Hepatocyte (in vitro differentiated cells): ENCODE data around the gene IFT122. TPM values are rescaled to one million over a fixed set of nuclear protein-coding genes. Genes with fewer than 3 reads are reported as not detected.
"Not testable (repeated sequence)": the region's sequence is repeated elsewhere in the genome, so short reads cannot be mapped to it uniquely, and the experiment has no call there.

ENCODE experiments used
- DNase-seq: peaks from one replicate; pipeline ENCODE4 v3.0.0-alpha.2; 2016; ENCODE audit warnings: low spot score
- H2AFZ ChIP-seq: fragments of 200-600 bp; sonication (generic); 2 replicates; pipeline ENCODE4 v1.6.0; 2016; ENCODE audit warnings: antibody characterized with exemption, mild to moderate bottlenecking
- H3K27ac ChIP-seq: fragments of 200-600 bp; sonication (generic); 2 replicates; pipeline ENCODE4 v1.5.1; 2016; ENCODE audit warnings: mild to moderate bottlenecking
- H3K27me3 ChIP-seq: fragments of 200-600 bp; sonication (generic); 2 replicates; pipeline ENCODE4 v1.6.1; 2016
- H3K36me3 ChIP-seq: fragments of 200-600 bp; sonication (generic); replicated peaks from 2 replicates; pipeline ENCODE4 v1.5.1; 2016; ENCODE audit warnings: low read depth; ENCODE audit not compliant: insufficient read depth
- H3K4me1 ChIP-seq: fragments of 200-600 bp; sonication (generic); 2 replicates; pipeline ENCODE4 v1.5.1; 2016; ENCODE audit warnings: mild to moderate bottlenecking, moderate library complexity; ENCODE audit not compliant: insufficient read depth
- H3K4me2 ChIP-seq: fragments of 200-600 bp; sonication (generic); 2 replicates; pipeline ENCODE4 v1.6.0; 2016
- H3K4me3 ChIP-seq: fragments of 200-600 bp; sonication (generic); 2 replicates; pipeline ENCODE4 v1.5.1; 2016; ENCODE audit warnings: mild to moderate bottlenecking
- H3K79me2 ChIP-seq: fragments of 200-600 bp; sonication (generic); 2 replicates; pipeline ENCODE4 v1.6.0; 2017; ENCODE audit warnings: mild to moderate bottlenecking
- H3K9me2 ChIP-seq: fragments of 200-600 bp; sonication (generic); replicated peaks from 2 replicates; pipeline ENCODE4 v1.6.0; 2017; ENCODE audit warnings: mild to moderate bottlenecking; ENCODE audit not compliant: insufficient read depth
- H3K9me3 ChIP-seq: fragments of 200-600 bp; sonication (generic); 2 replicates; pipeline ENCODE4 v1.5.1; 2016; ENCODE audit warnings: low read depth, mild to moderate bottlenecking
- H4K20me1 ChIP-seq: fragments of 200-600 bp; sonication (generic); 2 replicates; pipeline ENCODE4 v1.6.0; 2016; ENCODE audit warnings: mild to moderate bottlenecking; ENCODE audit not compliant: insufficient read depth, poor library complexity, severe bottlenecking
- CTCF ChIP-seq: fragments of 200-600 bp; sonication (generic); IDR thresholded peaks from 2 replicates; pipeline ENCODE4 v1.5.1; 2016; ENCODE audit warnings: antibody characterized with exemption, mild to moderate bottlenecking; ENCODE audit not compliant: poor library complexity
- EZH2 ChIP-seq: fragments of 200-600 bp; sonication (generic); IDR thresholded peaks from 2 replicates; pipeline ENCODE4 v1.6.1; 2016; ENCODE audit warnings: antibody characterized with exemption, mild to moderate bottlenecking, borderline replicate concordance
- EZH2phosphoT487 ChIP-seq: fragments of 200-600 bp; sonication (generic); IDR thresholded peaks from one replicate; pipeline ENCODE4 v1.6.1; 2018; ENCODE audit warnings: antibody characterized with exemption, mild to moderate bottlenecking, low read depth, moderate library complexity; ENCODE audit not compliant: unreplicated experiment, severe bottlenecking
- WGBS: methylation state at CpG from one replicate; pipeline ENCODE4 v1.1.6; 2016; ENCODE audit warnings: low lambda C conversion rate; ENCODE audit errors: missing lambda C conversion rate; 5-methylcytosine and 5-hydroxymethylcytosine counted together
- polyA plus RNA-seq: library from polyadenylated mRNA; unstranded; fragments of >200 nt; fragmentation: Nextera tagmentation; extraction: Ambion mirVana; gene quantifications from 2 replicates; pipeline ENCODE4 v1.2.1, GENCODE V29; 2016
- total RNA-seq: library from RNA; depleted of rRNA; stranded (reverse); fragments of >200 nt; gene quantifications from 2 replicates; pipeline ENCODE4 v1.2.3, GENCODE V29; 2014

The IFT122 gene
- total and polyA plus RNA-seq, 2 experiments from 2014 or later: 11.4 to 14.6 TPM

- no peaks in the 10 kb centered on the region for H3K9me2 ChIP-seq
- no peaks in the 10 kb centered on the region for H3K9me3 ChIP-seq
- H3K36me3 ChIP-seq: no peaks in the 10 kb centered on the region
- no peak for DNase-seq
- H3K4me1 ChIP-seq: peaks cover 8% of the 10 kb centered on the region
- no peaks in the 10 kb centered on the region for H4K20me1 ChIP-seq
- 88% methylated on average over 4 of the region's 4 CpGs for WGBS
- no peaks in the 10 kb centered on the region for H3K27me3 ChIP-seq
- no peaks in the 10 kb centered on the region for H3K79me2 ChIP-seq
- TF ChIP-seq EZH2phosphoT487 (no peak), EZH2 (no peak), CTCF (no peak)
- H3K4me3 ChIP-seq: no peak overlapping the region
- H2AFZ ChIP-seq: no peak overlapping the region
- H3K4me2 ChIP-seq: no peak overlapping the region
- no peak overlapping the region for H3K27ac ChIP-seq
These were observed 53.2 kb downstream of the IFT122 start for GRCh38 chr3:129493206-129493605.

- not testable (repeated sequence) for H3K4me3 ChIP-seq, H3K36me3 ChIP-seq, H3K4me1 ChIP-seq, H3K79me2 ChIP-seq, H3K27me3 ChIP-seq, H3K9me2 ChIP-seq, H4K20me1 ChIP-seq, DNase-seq, H3K4me2 ChIP-seq, H3K9me3 ChIP-seq, H2AFZ ChIP-seq
- 60% methylated on average over 5 of the region's 5 CpGs for WGBS
- peak overlapping the region; percentile 66 for H3K27ac ChIP-seq
These were observed 54.5 kb downstream of the IFT122 start for GRCh38 chr3:129494499-129494898.

- not testable (repeated sequence) for H4K20me1 ChIP-seq, H3K79me2 ChIP-seq, H3K36me3 ChIP-seq, H3K27me3 ChIP-seq, H3K4me3 ChIP-seq, H3K9me3 ChIP-seq, H3K4me2 ChIP-seq, H3K9me2 ChIP-seq, H2AFZ ChIP-seq, H3K4me1 ChIP-seq, DNase-seq
- 57% methylated on average over 10 of the region's 10 CpGs for WGBS
- peak overlapping the region; percentile 68 for H3K27ac ChIP-seq
These were observed 55.1 kb downstream of the IFT122 start for GRCh38 chr3:129495006-129495639.

- WGBS: 63% methylated on average over 2 of the region's 2 CpGs
- DNase-seq, H3K4me1 ChIP-seq, H3K9me2 ChIP-seq, H3K4me2 ChIP-seq, H3K36me3 ChIP-seq, H3K27me3 ChIP-seq, H3K9me3 ChIP-seq, H4K20me1 ChIP-seq, H3K79me2 ChIP-seq, H3K4me3 ChIP-seq, H2AFZ ChIP-seq: not testable (repeated sequence)
- H3K27ac ChIP-seq: peak overlapping the region; percentile 48
These were observed 57.9 kb downstream of the IFT122 start for GRCh38 chr3:129497876-129498275.

- not testable (repeated sequence) for H3K4me2 ChIP-seq
- 74% methylated on average over 7 of the region's 8 CpGs for WGBS
These were observed 58.8 kb downstream of the IFT122 start for GRCh38 chr3:129498603-129499488.

GRCh38 chr3:129499604-129500333 lies 59.7 kb downstream of the IFT122 start:
- H3K27me3 ChIP-seq, H3K9me2 ChIP-seq, H2AFZ ChIP-seq, H3K4me2 ChIP-seq, H3K36me3 ChIP-seq, H3K4me1 ChIP-seq, H3K4me3 ChIP-seq, H4K20me1 ChIP-seq, H3K9me3 ChIP-seq, H3K79me2 ChIP-seq, H3K27ac ChIP-seq, DNase-seq: not testable (repeated sequence)
- 97% methylated on average over 14 of the region's 14 CpGs for WGBS

More at GRCh38 chr3:129498603-129499488, 58.8 kb downstream of the IFT122 start:
- H2AFZ ChIP-seq, H3K4me3 ChIP-seq, H3K9me2 ChIP-seq, H3K36me3 ChIP-seq, H4K20me1 ChIP-seq, DNase-seq, H3K79me2 ChIP-seq, H3K4me1 ChIP-seq, H3K27ac ChIP-seq, H3K27me3 ChIP-seq, H3K9me3 ChIP-seq: not testable (repeated sequence)
